Coronary artery (tissue), 2 donors: ENCODE results near the gene PLEKHA7.

Source experiments
- DNase-seq: peaks from one replicate; pipeline ENCODE4 v3.0.0-alpha.2; 2017; ENCODE audit warnings: low spot score
- H3K27ac ChIP-seq, 2 donors: fragments of 200-600 bp; sonication (generic); one replicate each; pipeline ENCODE4 v1.5.1; 2016 to 2019
- H3K4me3 ChIP-seq: fragments of 200-600 bp; sonication (generic); 2 replicates; pipeline ENCODE4 v1.5.1; 2016; ENCODE audit warnings: mild to moderate bottlenecking, moderate library complexity
- CTCF ChIP-seq: fragments of 200-600 bp; sonication (generic); IDR thresholded peaks from one replicate; pipeline ENCODE4 v1.5.1; 2019; ENCODE audit warnings: antibody characterized with exemption

The PLEKHA7 gene

GRCh38 chr11:17024924-17025323, 10.7 kb upstream of the PLEKHA7 start:
- TF ChIP-seq CTCF, result no peak

GRCh38 chr11:17021511-17021910, 7.3 kb upstream of the PLEKHA7 start:
- TF ChIP-seq CTCF, result no peak
- Histone ChIP-seq H3K4me3 (no peak overlapping the region), H3K27ac (no peak overlapping the region)
- no peak for DNase-seq

More at GRCh38 chr11:17024924-17025323, 10.7 kb upstream of the PLEKHA7 start:
- Histone ChIP-seq H3K4me3 (no peak overlapping the region), H3K27ac (no peak overlapping the region)
- no peak for DNase-seq

- no peak for TF ChIP-seq CTCF
- Histone ChIP-seq H3K4me3 (no peak overlapping the region), H3K27ac (no peak overlapping the region)
- DNase-seq, result no peak
Observed at GRCh38 chr11:17020831-17021230, 6.6 kb upstream of the PLEKHA7 start.

- no peak for TF ChIP-seq CTCF
- H3K27ac ChIP-seq, result no peak overlapping the region
- DNase-seq, result no peak
- no peak overlapping the region for H3K4me3 ChIP-seq
Observed at GRCh38 chr11:17019232-17019631, 5.0 kb upstream of the PLEKHA7 start.

GRCh38 chr11:17015627-17016126, 1.5 kb upstream of the PLEKHA7 start:
- no peak for DNase-seq
- no peak overlapping the region for H3K4me3 ChIP-seq
- no peak for TF ChIP-seq CTCF
- H3K27ac ChIP-seq, result no peak overlapping the region

- no peak for DNase-seq
- TF ChIP-seq CTCF, result no peak
- peak overlapping the region; percentile 88 for H3K4me3 ChIP-seq
- H3K27ac ChIP-seq, result peak overlapping the region in 1 of 2 donors; percentile 78
Observed at GRCh38 chr11:17014833-17015626, 816 bp upstream of the PLEKHA7 start.
